Type B pancreatic cell (in vitro differentiated cells): ENCODE data around the gene THSD4. TPM values are rescaled to one million over a fixed set of nuclear protein-coding genes. Genes with fewer than 3 reads are reported as not detected.
"Not testable (repeated sequence)": the region's sequence is repeated elsewhere in the genome, so short reads cannot be mapped to it uniquely, and the experiment has no call there.

ENCODE experiments used
- DNase-seq: peaks from one replicate; pipeline ENCODE4 v3.0.0; 2021; ENCODE audit warnings: mixed read lengths; ENCODE audit not compliant: unreplicated experiment; ENCODE audit errors: extremely low spot score
- H3K27ac Mint-ChIP-seq: 2 replicates; pipeline ENCODE4 v1.8.0; 2021; ENCODE audit warnings: mild to moderate bottlenecking, mixed read lengths
- H3K27me3 Mint-ChIP-seq: 2 replicates; pipeline ENCODE4 v1.8.0; 2021; ENCODE audit warnings: mixed read lengths
- H3K36me3 Mint-ChIP-seq: 2 replicates; pipeline ENCODE4 v1.8.0; 2021; ENCODE audit warnings: mixed read lengths
- H3K4me1 Mint-ChIP-seq: one replicate; pipeline ENCODE4 v1.8.0; 2021; ENCODE audit warnings: mixed read lengths; ENCODE audit not compliant: unreplicated experiment
- H3K4me3 Mint-ChIP-seq: 2 replicates; pipeline ENCODE4 v1.8.0; 2021; ENCODE audit warnings: mild to moderate bottlenecking, mixed read lengths
- H3K9me3 Mint-ChIP-seq: 2 replicates; pipeline ENCODE4 v1.8.0; 2021; ENCODE audit warnings: mixed read lengths
- total RNA-seq: library from RNA; stranded (reverse); gene quantifications from 2 replicates; pipeline ENCODE4 v1.2.1, GENCODE V29; 2021; ENCODE audit warnings: low replicate concordance
- TF ChIP-seq, protein P1 (sequence below): fragments of 200-600 bp; sonication (generic); conservative IDR thresholded peaks from 2 replicates; pipeline ENCODE4 v1.5.0; 2021; ENCODE audit warnings: antibody characterized with exemption, mild to moderate bottlenecking

THSD4 gene
- total RNA-seq, 1 donor from 2014 or later = 43.3 TPM

DNA sequence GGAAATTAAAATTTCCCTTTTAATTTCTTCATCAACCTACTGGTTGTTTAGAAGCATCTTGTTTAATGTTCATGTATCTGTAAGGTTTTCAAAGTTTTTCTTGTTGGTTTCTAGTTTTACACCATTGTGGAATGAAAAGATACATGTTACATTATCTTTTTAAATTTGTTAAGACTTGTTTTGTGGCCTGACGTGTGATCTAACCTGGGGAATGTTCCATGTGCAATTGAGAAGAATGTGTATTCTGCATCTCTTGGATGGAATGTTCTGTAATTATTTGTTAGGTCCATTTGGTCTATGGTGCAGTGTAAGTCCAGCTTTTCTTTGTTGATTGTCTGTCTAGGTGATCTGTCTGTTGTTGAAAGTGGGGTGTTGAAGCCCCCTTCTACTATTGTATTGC is 45.7 kb downstream of the THSD4 start:
- Mint-ChIP-seq H3K9me3 (peaks cover 12% of the 10 kb centered on the region), H3K27ac (no peak overlapping the region), H3K4me1 (no peaks in the 10 kb centered on the region), H3K36me3 (peaks cover 9% of the 10 kb centered on the region), H3K27me3 (no peaks in the 10 kb centered on the region), H3K4me3 (no peak overlapping the region)
- no peak for DNase-seq
- TF ChIP-seq, protein P1, sequence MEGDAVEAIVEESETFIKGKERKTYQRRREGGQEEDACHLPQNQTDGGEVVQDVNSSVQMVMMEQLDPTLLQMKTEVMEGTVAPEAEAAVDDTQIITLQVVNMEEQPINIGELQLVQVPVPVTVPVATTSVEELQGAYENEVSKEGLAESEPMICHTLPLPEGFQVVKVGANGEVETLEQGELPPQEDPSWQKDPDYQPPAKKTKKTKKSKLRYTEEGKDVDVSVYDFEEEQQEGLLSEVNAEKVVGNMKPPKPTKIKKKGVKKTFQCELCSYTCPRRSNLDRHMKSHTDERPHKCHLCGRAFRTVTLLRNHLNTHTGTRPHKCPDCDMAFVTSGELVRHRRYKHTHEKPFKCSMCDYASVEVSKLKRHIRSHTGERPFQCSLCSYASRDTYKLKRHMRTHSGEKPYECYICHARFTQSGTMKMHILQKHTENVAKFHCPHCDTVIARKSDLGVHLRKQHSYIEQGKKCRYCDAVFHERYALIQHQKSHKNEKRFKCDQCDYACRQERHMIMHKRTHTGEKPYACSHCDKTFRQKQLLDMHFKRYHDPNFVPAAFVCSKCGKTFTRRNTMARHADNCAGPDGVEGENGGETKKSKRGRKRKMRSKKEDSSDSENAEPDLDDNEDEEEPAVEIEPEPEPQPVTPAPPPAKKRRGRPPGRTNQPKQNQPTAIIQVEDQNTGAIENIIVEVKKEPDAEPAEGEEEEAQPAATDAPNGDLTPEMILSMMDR = no peak

DNA sequence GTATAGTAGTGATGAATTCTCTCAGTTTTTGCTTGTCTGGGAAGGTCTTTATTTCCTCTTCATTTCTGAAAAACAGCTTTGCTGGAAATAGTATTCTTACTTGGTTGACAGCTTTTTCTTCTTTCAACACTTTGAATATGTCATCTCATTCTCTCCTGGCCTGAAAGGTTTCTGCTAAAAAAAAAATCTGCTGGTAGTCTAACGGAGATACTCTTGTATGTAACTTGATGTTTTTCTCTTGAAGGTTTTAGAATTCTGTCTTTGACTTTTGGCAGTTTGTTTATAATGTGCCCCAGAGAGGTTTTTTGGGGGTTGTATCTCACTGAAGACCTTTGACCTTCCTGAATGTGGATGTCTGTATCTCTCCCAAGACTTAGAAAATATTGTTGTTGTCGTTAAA is 47.0 kb downstream of the THSD4 start:
- Mint-ChIP-seq H3K27ac (no peak overlapping the region), H3K4me1 (no peaks in the 10 kb centered on the region), H3K36me3 (peaks cover 9% of the 10 kb centered on the region), H3K9me3 (peaks cover 12% of the 10 kb centered on the region), H3K4me3 (no peak overlapping the region), H3K27me3 (no peaks in the 10 kb centered on the region)
- TF ChIP-seq, protein P1 = no peak
- no peak for DNase-seq

DNA sequence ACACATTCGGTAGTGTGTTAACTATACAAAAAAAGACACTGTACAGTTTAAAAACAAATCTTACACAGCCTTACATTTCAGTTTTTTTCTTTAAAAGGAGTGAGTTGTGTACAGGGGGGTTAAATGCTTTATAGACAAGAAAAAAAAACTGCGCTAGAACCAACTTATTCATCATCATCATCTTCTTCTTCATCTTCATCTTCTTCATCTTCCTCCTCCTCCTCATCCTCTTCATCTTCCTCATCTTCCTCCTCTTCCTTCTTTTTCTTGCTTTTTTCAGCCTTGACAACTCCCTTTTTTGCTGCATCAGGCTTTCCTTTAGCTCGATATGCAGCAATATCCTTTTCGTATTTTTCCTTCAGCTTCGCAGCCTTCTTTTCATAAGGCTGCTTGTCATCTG is 49.3 kb downstream of the THSD4 start:
- H3K4me1 Mint-ChIP-seq, H3K27me3 Mint-ChIP-seq, DNase-seq, H3K4me3 Mint-ChIP-seq, H3K27ac Mint-ChIP-seq: not testable (repeated sequence)
- H3K9me3 Mint-ChIP-seq = peaks cover 12% of the 10 kb centered on the region
- peaks cover 10% of the 10 kb centered on the region for H3K36me3 Mint-ChIP-seq

DNA sequence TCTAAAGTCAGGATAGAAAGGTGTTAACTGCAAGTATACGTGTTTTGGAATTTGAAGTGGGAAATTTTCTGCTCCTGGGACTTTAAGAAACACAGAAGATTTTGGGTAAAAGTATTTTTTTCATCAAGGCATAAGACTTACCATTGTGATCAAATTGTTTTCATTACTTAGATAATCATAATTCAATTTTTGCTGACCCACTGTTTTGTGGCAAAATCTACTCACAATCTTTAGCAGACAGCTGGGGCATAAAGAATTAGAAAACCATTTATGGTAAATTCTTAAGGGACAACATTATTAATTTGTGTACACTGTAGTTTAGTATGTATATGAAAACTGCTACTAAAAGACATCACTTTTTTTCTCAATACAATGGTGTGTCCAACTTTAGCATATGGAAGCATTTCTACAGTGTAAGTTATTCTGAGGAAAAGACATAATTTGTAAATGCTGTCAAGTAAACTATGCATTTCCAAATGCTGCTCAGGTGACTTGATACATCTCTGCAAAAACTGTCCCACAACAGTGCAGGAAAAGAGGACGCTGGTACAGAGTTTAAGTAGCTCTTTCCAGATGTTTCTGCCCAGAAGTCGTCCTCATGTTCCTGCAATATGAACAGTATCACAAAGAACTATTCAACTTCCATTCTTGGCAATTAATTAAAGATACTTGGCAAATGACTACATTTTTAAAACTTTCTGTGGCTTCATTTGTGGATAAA is 52.3 kb downstream of the THSD4 start:
- Mint-ChIP-seq H3K27me3 (no peaks in the 10 kb centered on the region), H3K36me3 (peaks cover 10% of the 10 kb centered on the region), H3K27ac (no peak overlapping the region), H3K4me3 (no peak overlapping the region), H3K4me1 (no peaks in the 10 kb centered on the region), H3K9me3 (peaks cover 5% of the 10 kb centered on the region)
- DNase-seq = no peak
- TF ChIP-seq, protein P1 = no peak

DNA sequence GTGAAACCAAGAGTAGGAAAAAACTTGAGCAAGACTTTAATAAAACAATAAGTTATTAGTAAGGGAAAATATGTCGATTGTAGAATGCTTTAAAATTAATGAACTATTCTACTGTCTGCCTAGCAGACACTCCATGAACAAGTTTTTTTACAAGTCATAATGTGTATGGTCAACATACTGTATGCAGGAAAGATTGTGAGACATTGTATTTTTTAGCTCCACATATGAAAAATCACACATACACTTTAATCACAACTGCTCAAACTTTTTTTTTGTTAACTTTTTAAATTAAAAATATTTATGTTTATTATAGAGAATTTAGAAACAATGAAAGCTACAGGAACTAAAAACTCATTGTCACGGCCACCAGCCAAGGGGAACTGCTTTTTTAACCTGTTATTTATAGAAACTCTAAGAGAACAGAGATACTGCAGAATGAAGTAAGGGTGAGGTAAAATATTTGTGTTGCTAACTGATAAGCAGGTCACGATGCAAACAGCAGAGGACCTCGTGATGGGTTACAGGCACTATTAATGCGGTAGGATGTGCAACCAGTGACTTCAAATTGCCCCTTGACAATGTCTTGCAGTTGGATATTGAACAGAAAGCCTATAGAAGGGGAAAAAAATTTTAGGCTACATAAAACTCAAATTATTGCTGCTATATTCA is 53.0 kb downstream of the THSD4 start:
- Mint-ChIP-seq H3K27ac (no peak overlapping the region), H3K9me3 (peaks cover 6% of the 10 kb centered on the region), H3K36me3 (peaks cover 10% of the 10 kb centered on the region), H3K4me1 (no peaks in the 10 kb centered on the region), H3K27me3 (no peaks in the 10 kb centered on the region), H3K4me3 (no peak overlapping the region)
- TF ChIP-seq, protein P1 = no peak
- no peak for DNase-seq

DNA sequence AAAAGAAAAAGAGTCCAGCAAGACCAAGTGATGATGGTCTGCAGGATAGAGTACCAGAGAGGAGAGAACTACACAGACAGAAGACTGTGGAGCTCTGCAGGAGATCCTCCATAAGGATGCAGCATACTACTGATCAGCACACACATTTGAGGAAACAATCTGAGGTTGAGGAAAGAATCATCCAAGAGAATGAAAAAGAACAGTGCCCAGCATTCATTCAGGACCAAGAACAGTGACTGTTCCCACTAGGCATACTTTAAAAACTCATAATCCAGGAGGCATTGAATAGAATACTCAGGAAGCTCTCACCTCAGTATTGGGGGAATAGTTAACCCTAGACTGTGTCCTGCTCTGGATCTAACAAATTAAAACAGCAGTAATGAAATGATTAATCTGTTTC is 54.9 kb downstream of the THSD4 start:
- no peak overlapping the region for H3K4me3 Mint-ChIP-seq
- H3K4me1 Mint-ChIP-seq = no peaks in the 10 kb centered on the region
- peaks cover 15% of the 10 kb centered on the region for H3K36me3 Mint-ChIP-seq
- TF ChIP-seq, protein P1 = no peak
- no peak for DNase-seq
- no peak overlapping the region for H3K27ac Mint-ChIP-seq
- no peaks in the 10 kb centered on the region for H3K27me3 Mint-ChIP-seq
- peaks cover 6% of the 10 kb centered on the region for H3K9me3 Mint-ChIP-seq
